Measurements from ENCODE around the gene SLC41A1. TPM values are rescaled to one million over a fixed set of nuclear protein-coding genes. Genes with fewer than 3 reads are reported as not detected.

SLC41A1 gene
- polyA plus RNA-seq, 1 of the 3 experiments (the other 2 are of a cell fraction) = 18.3 TPM

DNA sequence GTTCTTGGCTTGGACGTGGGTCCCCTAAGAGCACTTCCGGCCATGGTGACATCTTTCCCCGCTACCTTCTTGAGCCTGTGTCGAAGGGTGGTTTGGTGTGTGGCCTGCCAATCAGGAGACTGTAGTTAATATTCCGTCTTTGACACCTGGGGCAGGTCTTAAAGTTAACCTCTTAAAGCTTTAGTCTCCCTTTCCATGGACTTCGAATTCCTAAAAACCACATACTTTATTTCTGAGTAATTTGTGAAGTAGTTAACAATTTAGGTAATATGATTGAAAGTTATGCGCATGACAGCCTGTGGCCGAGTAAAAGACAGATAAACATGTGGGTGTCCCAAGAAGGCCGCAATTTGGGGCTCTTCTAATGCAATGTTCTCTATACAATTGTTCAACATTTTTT is 27.6 kb downstream of the SLC41A1 start:
- no peak overlapping the region for H3K27ac ChIP-seq (ENCODE audit: low read depth in 2 of 2, low read length in 1 of 2)
- DNase-seq = no peak
- 93% methylated on average over 9 of the region's 9 CpGs for WGBS (ENCODE audit: low lambda C conversion rate)
- no peak overlapping the region for H3K4me2 ChIP-seq
- ChIA-PET POLR2A (no interaction called here), CTCF (interaction anchor here (0.7 to 2.2 kb wide), 8 partner anchors 25 to 321 kb away, joined by 3 to 15 read pairs (median 4); no protein-coding TSS in a partner anchor)
- H3F3A ChIP-seq (replicated peaks; ENCODE audit: insufficient read depth) = no peaks in the 10 kb centered on the region
- H3K4me3 ChIP-seq (ENCODE audit: low read depth in 2 of 2, low read length in 1 of 2) = no peak overlapping the region
- no peak overlapping the region for H3K9ac ChIP-seq
- H3K9me2 ChIP-seq = no peaks in the 10 kb centered on the region
- H4K20me1 ChIP-seq (ENCODE audit: insufficient read depth) = no peaks in the 10 kb centered on the region
- H3K27me3 ChIP-seq (ENCODE audit: insufficient read depth) = no peaks in the 10 kb centered on the region
- no peaks in the 10 kb centered on the region for H3K79me2 ChIP-seq (ENCODE audit: insufficient read depth)
- no peaks in the 10 kb centered on the region for H3K9me3 ChIP-seq
- H2AFZ ChIP-seq (ENCODE audit: low read depth) = no peak overlapping the region
- TF ChIP-seq MEF2A (IDR thresholded peaks at IDR 0.05; ENCODE audit: borderline replicate concordance, low read depth) (no peak), NRF1 (IDR thresholded peaks at IDR 0.05; ENCODE audit: low read depth, low read length) (no peak), RAD21 (IDR thresholded peaks at IDR 0.05; ENCODE audit: low read length) (no peak), TCF12 (IDR thresholded peaks at IDR 0.05) (no peak), CHD2 (IDR thresholded peaks at IDR 0.05; ENCODE audit: low read length, partially characterized antibody) (no peak), EZH2phosphoT487 (IDR thresholded peaks at IDR 0.05; ENCODE audit: borderline replicate concordance, low read depth) (no peak), YY1 (IDR thresholded peaks at IDR 0.05; ENCODE audit: low read depth) (no peak), TEAD4 (IDR thresholded peaks at IDR 0.05; ENCODE audit: borderline replicate concordance, insufficient read depth) (no peak), RXRA (IDR thresholded peaks at IDR 0.05; ENCODE audit: borderline replicate concordance, low read depth) (no peak), POLR2AphosphoS5 (IDR thresholded peaks at IDR 0.05; ENCODE audit: low read depth, low read length) (no peak), GATA2 (CRISPR knock-in tag; IDR thresholded peaks at IDR 0.05) (no peak), SMC3 (IDR thresholded peaks at IDR 0.05; ENCODE audit: low read depth, low read length) (no peak)
- TF ChIP-seq, protein P1, sequence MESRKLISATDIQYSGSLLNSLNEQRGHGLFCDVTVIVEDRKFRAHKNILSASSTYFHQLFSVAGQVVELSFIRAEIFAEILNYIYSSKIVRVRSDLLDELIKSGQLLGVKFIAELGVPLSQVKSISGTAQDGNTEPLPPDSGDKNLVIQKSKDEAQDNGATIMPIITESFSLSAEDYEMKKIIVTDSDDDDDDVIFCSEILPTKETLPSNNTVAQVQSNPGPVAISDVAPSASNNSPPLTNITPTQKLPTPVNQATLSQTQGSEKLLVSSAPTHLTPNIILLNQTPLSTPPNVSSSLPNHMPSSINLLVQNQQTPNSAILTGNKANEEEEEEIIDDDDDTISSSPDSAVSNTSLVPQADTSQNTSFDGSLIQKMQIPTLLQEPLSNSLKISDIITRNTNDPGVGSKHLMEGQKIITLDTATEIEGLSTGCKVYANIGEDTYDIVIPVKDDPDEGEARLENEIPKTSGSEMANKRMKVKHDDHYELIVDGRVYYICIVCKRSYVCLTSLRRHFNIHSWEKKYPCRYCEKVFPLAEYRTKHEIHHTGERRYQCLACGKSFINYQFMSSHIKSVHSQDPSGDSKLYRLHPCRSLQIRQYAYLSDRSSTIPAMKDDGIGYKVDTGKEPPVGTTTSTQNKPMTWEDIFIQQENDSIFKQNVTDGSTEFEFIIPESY (IDR thresholded peaks at IDR 0.05; ENCODE audit: borderline replicate concordance, low read depth) = no peak
- TF ChIP-seq, protein P2, sequence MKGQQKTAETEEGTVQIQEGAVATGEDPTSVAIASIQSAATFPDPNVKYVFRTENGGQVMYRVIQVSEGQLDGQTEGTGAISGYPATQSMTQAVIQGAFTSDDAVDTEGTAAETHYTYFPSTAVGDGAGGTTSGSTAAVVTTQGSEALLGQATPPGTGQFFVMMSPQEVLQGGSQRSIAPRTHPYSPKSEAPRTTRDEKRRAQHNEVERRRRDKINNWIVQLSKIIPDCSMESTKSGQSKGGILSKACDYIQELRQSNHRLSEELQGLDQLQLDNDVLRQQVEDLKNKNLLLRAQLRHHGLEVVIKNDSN (IDR thresholded peaks at IDR 0.05; ENCODE audit: borderline replicate concordance, low read depth) = no peak
- TF ChIP-seq, protein P3, sequence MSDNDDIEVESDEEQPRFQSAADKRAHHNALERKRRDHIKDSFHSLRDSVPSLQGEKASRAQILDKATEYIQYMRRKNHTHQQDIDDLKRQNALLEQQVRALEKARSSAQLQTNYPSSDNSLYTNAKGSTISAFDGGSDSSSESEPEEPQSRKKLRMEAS (IDR thresholded peaks at IDR 0.05; ENCODE audit: low read depth) = no peak
- H3K36me3 ChIP-seq (replicated peaks in 1 of 2; ENCODE audit: control insufficient read depth in 1 of 2, insufficient read depth in 2 of 2, low read length in 1 of 2) = peaks cover 0 to 6% of the 10 kb centered on the region in 2 experiments
- peaks cover 0 to 5% of the 10 kb centered on the region in 2 experiments; a peak in 1 of 4 replicates for H3K4me1 ChIP-seq (ENCODE audit: control insufficient read depth in 1 of 2, insufficient read depth in 2 of 2, low read depth in 1 of 2, low read length in 1 of 2)

DNA sequence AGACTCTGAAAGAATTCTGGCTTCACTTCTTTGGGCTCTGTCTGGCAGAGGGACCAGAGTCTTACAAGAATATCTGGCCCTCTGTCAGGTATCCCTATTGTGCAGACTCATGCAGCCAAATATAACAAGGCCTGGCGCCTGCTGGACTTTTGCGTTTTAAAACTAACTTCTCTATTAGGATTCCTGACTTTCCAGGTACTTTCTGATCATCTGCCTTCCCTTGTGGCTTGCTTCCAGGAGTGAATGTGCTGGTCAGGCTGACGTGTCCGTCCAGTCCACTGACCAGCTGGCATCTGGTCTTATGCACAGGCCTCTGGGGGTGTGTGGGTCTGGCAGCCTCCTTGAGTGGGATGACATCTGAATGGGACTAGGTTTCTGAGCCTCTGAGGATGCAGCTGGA is 29.1 kb downstream of the SLC41A1 start:
- Histone ChIP-seq H2AFZ (ENCODE audit: low read depth) (no peak overlapping the region), H3K4me3 (ENCODE audit: low read depth in 2 of 2, low read length in 1 of 2) (no peak overlapping the region), H4K20me1 (ENCODE audit: insufficient read depth) (no peaks in the 10 kb centered on the region), H3K36me3 (replicated peaks in 1 of 2; ENCODE audit: control insufficient read depth in 1 of 2, insufficient read depth in 2 of 2, low read length in 1 of 2) (no peaks in the 10 kb centered on the region), H3K27me3 (ENCODE audit: insufficient read depth) (no peaks in the 10 kb centered on the region), H3K79me2 (ENCODE audit: insufficient read depth) (no peaks in the 10 kb centered on the region), H3K27ac (ENCODE audit: low read depth in 2 of 2, low read length in 1 of 2) (no peak overlapping the region), H3K4me1 (ENCODE audit: control insufficient read depth in 1 of 2, insufficient read depth in 2 of 2, low read depth in 1 of 2, low read length in 1 of 2) (peaks cover 0 to 5% of the 10 kb centered on the region in 2 experiments; a peak in 1 of 4 replicates), H3K9me2 (no peaks in the 10 kb centered on the region), H3F3A (replicated peaks; ENCODE audit: insufficient read depth) (no peaks in the 10 kb centered on the region), H3K9me3 (no peaks in the 10 kb centered on the region), H3K9ac (no peak overlapping the region), H3K4me2 (no peak overlapping the region)
- DNase-seq = no peak
- TF ChIP-seq GABPA (IDR thresholded peaks at IDR 0.05; ENCODE audit: low read depth) (no peak), RFX5 (IDR thresholded peaks at IDR 0.05; ENCODE audit: low read length) (no peak), JUND (IDR thresholded peaks at IDR 0.05) (no peak)
- TF ChIP-seq, protein P2 (IDR thresholded peaks at IDR 0.05; ENCODE audit: borderline replicate concordance, low read depth) = no peak
- WGBS (ENCODE audit: low lambda C conversion rate) = 97% methylated on average over 4 of the region's 4 CpGs
- CTCF ChIA-PET = interaction anchor here (1.1 to 1.4 kb wide), 2 partner anchors 126 to 193 kb away, joined by 3 read pairs; no protein-coding TSS in a partner anchor
- POLR2A ChIA-PET = no interaction called here

All from SK-N-SH (cell line).